Lung (tissue), 12 donors: Measurements from ENCODE around the gene NOVA2. TPM values are rescaled to one million over a fixed set of nuclear protein-coding genes. Genes with fewer than 3 reads are reported as not detected.

Experiments used
- ATAC-seq: fragments of 200-7000 bp; cut with Tn5 transposase; one replicate; pipeline ENCODE4 v1.9.1; 2020; ENCODE audit warnings: moderate number of reproducible peaks; ENCODE audit not compliant: insufficient read depth, low FRiP score
- DNase-seq, 3 donors: peaks; one replicate each; pipeline ENCODE4 v3.0.0-alpha.2; 2013 to 2017
- H3K27ac ChIP-seq, 2 donors: one replicate each; pipeline ENCODE4 v1.5.1; 2013; ENCODE audit warnings: mild to moderate bottlenecking in 2 of 2, moderate library complexity in 2 of 2, control low read depth in 1 of 2, inconsistent platforms in 1 of 2, low read depth in 1 of 2, low read length in 1 of 2
- H3K27me3 ChIP-seq, 3 donors: one replicate each; pipeline ENCODE4 v1.5.1; 2013; ENCODE audit warnings: low read length in 2 of 3; ENCODE audit not compliant: control insufficient read depth in 3 of 3, insufficient read depth in 3 of 3
- H3K36me3 ChIP-seq, 4 donors: one replicate each; pipeline ENCODE4 v1.5.1; 2013; ENCODE audit warnings: low read length in 4 of 4, mild to moderate bottlenecking in 1 of 4, moderate library complexity in 1 of 4; ENCODE audit not compliant: control insufficient read depth in 4 of 4, insufficient read depth in 4 of 4
- H3K4me1 ChIP-seq, 5 donors: one replicate each; pipeline ENCODE4 v1.5.1; 2013; ENCODE audit warnings: low read length in 5 of 5, mild to moderate bottlenecking in 2 of 5, moderate library complexity in 1 of 5; ENCODE audit not compliant: control insufficient read depth in 5 of 5, insufficient read depth in 5 of 5
- H3K4me3 ChIP-seq: one replicate; pipeline ENCODE4 v1.5.1; 2013; ENCODE audit warnings: mild to moderate bottlenecking, control low read depth, moderate library complexity
- H3K9ac ChIP-seq, 2 donors: one replicate each; pipeline ENCODE4 v1.5.1; 2013; ENCODE audit warnings: low read length in 2 of 2, control low read depth in 1 of 2; ENCODE audit not compliant: insufficient read depth in 1 of 2
- H3K9me3 ChIP-seq, 4 donors: one replicate each; pipeline ENCODE4 v1.5.1; 2013; ENCODE audit warnings: low read length in 3 of 4, mild to moderate bottlenecking in 1 of 4, moderate library complexity in 1 of 4; ENCODE audit not compliant: control insufficient read depth in 4 of 4, insufficient read depth in 3 of 4
- CTCF ChIP-seq: IDR thresholded peaks from 2 replicates; pipeline ENCODE4 v1.5.1; 2012; ENCODE audit warnings: mild to moderate bottlenecking; ENCODE audit errors: control extremely low read depth, extremely low read depth
- WGBS, 2 donors: extraction: QIAGEN DNeasy Blood & Tissue Kit; methylation state at CpG; one replicate each; pipeline ENCODE4 v1.1.7; 2013; 5-methylcytosine and 5-hydroxymethylcytosine counted together
- polyA plus RNA-seq, 2 donors: library from polyadenylated mRNA; stranded (reverse); fragments of 200-250 nt; gene quantifications; one replicate each; pipeline ENCODE4 v1.2.1, GENCODE V29; 2013
- total RNA-seq, 2 donors: library from RNA; depleted of rRNA in 1 of 2; stranded (reverse); fragments of >200 nt in 1 of 2; gene quantifications; one replicate each; pipeline ENCODE4 v1.2.1, GENCODE V29; 2014 to 2021
- donor health status: control.
- donor health status: control.
- donor health status: Bipolar disorder and iron deficiency.
- donor health status: healthy.
- donor health status: DM: yes; HTN: yes; CAD: no.

The NOVA2 gene
- total and polyA plus RNA-seq, 4 donors, result 2.3 to 11.6 (median 4.8) TPM

GRCh38 chr19:45972947-45973540 is 621 bp downstream of the NOVA2 start:
- DNase-seq, result no peak
- peak overlapping the region in 1 of 2 donors; percentile 62 for H3K27ac ChIP-seq
- ATAC-seq, result no peak

GRCh38 chr19:45972081-45972946 is 1.4 kb downstream of the NOVA2 start:
- no peaks in the 10 kb centered on the region for H3K4me1 ChIP-seq
- H3K27ac ChIP-seq, result peak overlapping the region in 1 of 2 donors; percentile 62
- H3K4me3 ChIP-seq, result peak overlapping the region; percentile 64
- no peak overlapping the region for H3K9ac ChIP-seq
- TF ChIP-seq CTCF, result no peak
- H3K36me3 ChIP-seq, result no peaks in the 10 kb centered on the region
- ATAC-seq (no peak), DNase-seq (no peak)
- peaks cover 0 to 3% (median 0%) of the 10 kb centered on the region in 4 donors for H3K9me3 ChIP-seq
- WGBS, 2 donors, result 14% methylated on average over 18 of the region's 18 CpGs
- peaks cover 0 to 55% (median 41%) of the 10 kb centered on the region in 3 donors for H3K27me3 ChIP-seq

More at GRCh38 chr19:45972947-45973540, 621 bp downstream of the NOVA2 start:
- WGBS, 2 donors, result 1 to 3% methylated on average over 11 to 46 of the region's 54 CpGs
- Histone ChIP-seq H3K9me3 (peaks cover 0 to 3% (median 0%) of the 10 kb centered on the region in 4 donors), H3K4me3 (peak overlapping the region; percentile 64), H3K9ac (no peak overlapping the region), H3K27me3 (peaks cover 0 to 53% (median 41%) of the 10 kb centered on the region in 3 donors), H3K36me3 (no peaks in the 10 kb centered on the region), H3K4me1 (no peaks in the 10 kb centered on the region)
- TF ChIP-seq CTCF, result no peak

GRCh38 chr19:45971260-45971902 is 2.3 kb downstream of the NOVA2 start:
- peak overlapping the region in 1 of 2 donors; percentile 62 for H3K27ac ChIP-seq
- H3K4me1 ChIP-seq, result no peaks in the 10 kb centered on the region
- 3 to 5% methylated on average over 11 of the region's 11 CpGs for WGBS, 2 donors
- peak overlapping the region; percentile 64 for H3K4me3 ChIP-seq
- TF ChIP-seq CTCF, result no peak
- no peak overlapping the region for H3K9ac ChIP-seq
- peaks cover 0 to 57% (median 39%) of the 10 kb centered on the region in 3 donors for H3K27me3 ChIP-seq
- peak in 1 of 3 donors; percentile 16 for DNase-seq
- no peaks in the 10 kb centered on the region for H3K36me3 ChIP-seq
- no peak for ATAC-seq
- H3K9me3 ChIP-seq, result peaks cover 0 to 3% (median 0%) of the 10 kb centered on the region in 4 donors
